Inflammatory macrophage treated with lipopolysaccharide for 4 hours (primary cell): Measurements from ENCODE around the gene TAS2R38.
"Not testable (repeated sequence)": the region's sequence is repeated elsewhere in the genome, so short reads cannot be mapped to it uniquely, and the experiment has no call there.

Source experiments
- DNase-seq: peaks from one replicate; pipeline ENCODE4 v3.0.0-alpha.2; 2020

The TAS2R38 gene

DNA sequence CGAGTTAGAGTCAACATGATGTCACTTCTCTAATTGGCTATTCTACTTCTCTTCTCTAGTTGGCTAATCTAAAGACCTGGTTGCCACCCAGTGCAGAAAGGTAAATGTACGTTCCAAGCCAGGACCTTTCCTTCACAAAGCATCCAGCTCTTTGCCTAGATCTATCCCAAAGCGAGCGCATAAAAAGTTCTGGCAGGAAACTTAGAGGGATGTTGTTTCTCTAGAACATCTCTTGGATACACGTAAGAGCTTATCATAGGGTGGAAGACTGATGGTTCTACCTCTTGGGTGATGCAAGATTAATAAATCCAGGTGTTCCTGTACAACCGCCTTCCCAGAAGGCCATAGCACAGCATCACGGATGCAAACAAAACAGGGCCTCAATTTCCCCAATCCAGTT lies at the start of gene TAS2R38:
Gene TAS2R38 (minus strand): TSS at position 101 of the 400 bp plus-strand sequence. CDS start 84 bp downstream, at position 17.
- no peak for DNase-seq

DNA sequence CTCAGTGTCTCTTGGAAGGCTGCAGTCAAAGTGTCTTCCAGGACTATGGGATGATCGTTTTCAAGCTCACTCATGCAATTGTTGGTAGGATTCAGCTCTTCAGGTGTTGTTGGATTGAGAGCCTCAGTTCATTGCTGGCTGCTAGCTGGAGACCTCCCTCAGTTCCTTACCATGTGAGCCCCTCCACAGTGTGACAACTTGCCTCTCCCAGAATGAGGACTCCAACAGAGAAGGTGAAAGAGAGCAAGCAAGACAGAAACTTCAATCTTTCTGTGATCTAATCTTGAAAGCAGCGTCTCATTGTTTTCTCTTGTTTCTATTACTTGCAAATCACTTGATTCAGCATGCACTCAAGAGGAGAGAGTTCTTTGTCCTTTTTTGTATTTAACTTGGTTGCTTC lies 44.6 kb upstream of the TAS2R38 start:
- no peak for DNase-seq

DNA sequence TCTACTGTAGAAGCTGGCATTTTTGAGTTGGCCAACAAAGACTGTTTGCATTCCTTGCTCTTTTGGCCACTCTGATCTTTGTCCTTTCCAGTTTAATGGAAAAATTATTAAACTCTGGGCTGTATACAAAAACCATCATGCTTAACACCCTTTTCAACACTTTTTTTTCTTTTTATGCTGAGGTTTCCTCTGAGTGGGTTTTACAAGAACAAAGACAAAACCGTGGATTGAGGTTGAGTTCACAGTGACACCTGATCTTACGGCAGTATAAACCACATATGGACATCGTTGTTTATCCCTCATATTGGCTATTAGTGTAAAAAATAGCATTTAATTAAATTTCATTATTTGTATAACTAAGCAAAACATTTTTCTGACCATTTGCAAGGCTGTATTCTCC lies 43.9 kb upstream of the TAS2R38 start:
- DNase-seq, result no peak

- peak; percentile 52 for DNase-seq
Measured at GRCh38 chr7:142012825-142013511, 39.4 kb upstream of the TAS2R38 start.

DNA sequence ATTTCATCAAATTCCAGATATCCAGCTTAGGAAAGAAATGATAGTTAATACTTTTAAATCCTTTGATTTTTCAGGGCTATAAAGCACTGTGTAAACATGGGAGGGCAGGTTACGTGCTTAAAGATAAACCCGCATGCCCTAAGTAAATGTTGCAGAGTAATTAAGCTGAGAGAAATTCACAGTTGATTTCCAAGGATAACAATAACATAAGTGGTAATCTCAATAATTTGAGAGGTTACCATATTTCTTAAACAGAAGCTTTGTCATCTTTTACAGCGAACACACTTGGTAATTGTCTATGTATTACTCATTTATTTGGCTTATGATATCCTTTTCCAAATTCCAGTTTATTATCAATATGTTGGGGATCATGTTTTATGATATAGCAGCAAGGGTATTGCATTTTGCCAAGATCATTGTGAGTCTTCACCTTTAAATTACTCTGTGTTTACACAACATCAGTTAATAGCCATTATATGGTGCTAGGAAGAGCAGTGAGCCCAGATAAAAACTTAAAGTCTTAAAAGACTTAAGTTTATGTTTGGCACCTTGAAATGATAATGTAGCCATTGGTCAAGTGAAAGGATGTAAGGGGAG lies 37.5 kb upstream of the TAS2R38 start:
- no peak for DNase-seq

- no peak for DNase-seq
Measured at GRCh38 chr7:142009187-142009586, 35.6 kb upstream of the TAS2R38 start.

- DNase-seq, result no peak
Measured at GRCh38 chr7:142006577-142006976, 33.0 kb upstream of the TAS2R38 start.

GRCh38 chr7:142002179-142002578 lies 28.6 kb upstream of the TAS2R38 start:
- DNase-seq, result no peak

GRCh38 chr7:142001163-142001874 lies 27.7 kb upstream of the TAS2R38 start:
- DNase-seq, result no peak

GRCh38 chr7:142000244-142000643 lies 26.7 kb upstream of the TAS2R38 start:
- no peak for DNase-seq

DNA sequence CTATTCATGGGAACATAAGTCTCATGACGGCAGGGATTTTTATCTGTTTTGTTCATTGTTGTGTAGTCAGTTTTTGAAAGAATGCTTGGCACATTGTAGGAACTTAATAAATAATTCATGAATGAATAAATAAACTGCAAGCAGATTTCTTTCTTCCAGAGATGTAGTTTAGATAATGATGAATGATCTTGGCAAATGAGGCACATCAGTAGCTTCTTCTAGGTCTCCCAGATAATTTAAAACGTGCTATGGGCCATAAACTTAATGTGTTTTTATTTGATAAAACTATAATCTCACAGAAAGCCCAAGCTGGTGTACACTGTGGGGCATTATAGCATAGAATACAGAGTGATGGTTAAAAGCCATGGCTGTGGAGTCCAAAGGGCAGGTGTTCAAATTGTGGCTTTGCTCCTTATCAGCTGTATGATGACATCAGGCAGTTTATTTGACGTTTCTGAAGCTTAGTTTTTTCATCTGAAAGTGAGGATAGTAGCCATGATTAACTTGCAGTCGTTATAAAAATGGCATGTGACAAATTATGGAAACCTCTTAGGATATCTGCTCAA lies 25.6 kb upstream of the TAS2R38 start:
- no peak for DNase-seq

GRCh38 chr7:141993354-141993753 lies 19.8 kb upstream of the TAS2R38 start:
- DNase-seq, result no peak

DNA sequence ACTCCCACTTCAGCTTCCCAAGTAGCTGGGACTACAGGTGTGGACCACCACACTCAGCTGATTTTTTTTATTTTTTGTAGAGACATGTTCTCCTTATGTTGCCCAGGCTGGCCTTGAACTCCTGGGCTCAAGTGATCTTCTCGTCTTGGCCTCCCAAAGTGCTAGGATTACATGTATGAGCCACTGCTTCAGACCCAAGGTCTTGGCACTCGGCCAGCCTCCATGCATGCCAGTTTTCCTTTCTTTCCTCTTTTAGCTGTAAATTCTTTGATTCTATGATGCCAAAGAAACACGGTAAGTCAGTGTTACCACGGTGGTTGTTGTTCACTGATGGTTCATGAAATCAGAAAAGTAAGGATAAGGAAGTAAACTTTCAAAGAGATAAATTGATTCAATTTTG lies 19.1 kb upstream of the TAS2R38 start:
- no peak for DNase-seq

- DNase-seq, result peak; percentile 83
Measured at GRCh38 chr7:141992156-141992555, 18.6 kb upstream of the TAS2R38 start.

DNA sequence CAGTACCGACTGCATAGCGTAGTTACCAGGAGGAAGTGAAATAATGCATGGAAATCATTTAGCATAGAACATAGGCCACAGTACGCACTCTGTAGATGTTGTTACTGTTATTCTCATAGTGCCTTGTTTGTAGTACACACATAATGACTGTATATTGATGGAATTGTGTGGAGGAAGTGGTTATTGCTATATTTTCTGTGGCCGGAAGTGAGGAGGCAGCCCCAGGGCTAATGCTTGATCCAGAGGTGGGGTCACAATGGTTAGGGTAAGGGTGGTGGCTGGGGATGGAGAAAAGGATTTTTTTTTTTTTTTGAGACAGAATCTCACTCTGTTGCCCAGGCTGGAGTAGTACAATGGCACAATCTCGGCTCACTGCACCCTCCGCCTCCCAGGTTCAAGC lies 17.6 kb upstream of the TAS2R38 start:
- peak; percentile 40 for DNase-seq

- DNase-seq, result peak; percentile 62
Measured at GRCh38 chr7:141990011-141990725, 16.6 kb upstream of the TAS2R38 start.

GRCh38 chr7:141987803-141988202 lies 14.2 kb upstream of the TAS2R38 start:
- not testable (repeated sequence) for DNase-seq

- DNase-seq, result peak; percentile 18
Measured at GRCh38 chr7:141986923-141987322, 13.3 kb upstream of the TAS2R38 start.

GRCh38 chr7:141985926-141986325 lies 12.4 kb upstream of the TAS2R38 start:
- not testable (repeated sequence) for DNase-seq

DNA sequence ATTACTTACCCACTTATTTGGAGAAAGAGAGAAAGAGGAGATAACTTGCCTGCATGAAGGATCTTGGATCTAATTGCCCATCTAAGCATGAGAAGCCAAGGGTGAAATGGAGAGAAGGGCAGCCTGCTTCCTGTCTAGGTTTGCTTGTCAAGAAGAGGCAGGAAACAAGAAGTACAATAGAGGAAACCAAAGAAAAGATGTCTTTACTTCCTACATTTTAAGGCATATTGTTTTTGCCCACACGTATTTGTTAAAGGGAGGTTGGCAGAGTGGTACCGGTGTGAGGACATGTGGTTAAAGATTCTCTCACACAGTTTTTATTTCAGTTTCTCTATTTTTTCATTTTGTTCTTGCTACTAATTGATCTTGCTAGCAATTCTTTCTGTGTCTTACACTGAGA lies 6.0 kb upstream of the TAS2R38 start:
- peak; percentile 23 for DNase-seq

- no peak for DNase-seq
Measured at GRCh38 chr7:141978351-141978750, 4.8 kb upstream of the TAS2R38 start.

- no peak for DNase-seq
Measured at GRCh38 chr7:141976524-141977245, 3.1 kb upstream of the TAS2R38 start.
